Activated CD4-positive, alpha-beta T cell treated with anti-CD3 and anti-CD28 coated beads, Interleukin-10, Interleukin-2, amounts not matched to agents 100 ng/mL and 50 ng/mL, durations not matched to agents 16 hours and 8 hours (primary cell): ENCODE data around the gene NOX5.

Experiments
- DNase-seq: peaks from one replicate; pipeline ENCODE4 v3.0.0-alpha.2; 2020

NOX5 gene

GRCh38 chr15:69026355-69026754 is 11.9 kb downstream of the NOX5 start:
- DNase-seq, result no peak

GRCh38 chr15:69027976-69028518 is 13.6 kb downstream of the NOX5 start:
- DNase-seq, result no peak

GRCh38 chr15:69031013-69032001 is 16.8 kb downstream of the NOX5 start:
- peak; percentile 52 for DNase-seq

- DNase-seq, result no peak
Measured at GRCh38 chr15:69032031-69032430, 17.5 kb downstream of the NOX5 start.

GRCh38 chr15:69032703-69033373 is 18.3 kb downstream of the NOX5 start:
- no peak for DNase-seq

- peak; percentile 79 for DNase-seq
Measured at GRCh38 chr15:69034352-69034751, 19.9 kb downstream of the NOX5 start.

GRCh38 chr15:69035205-69035917 is 20.9 kb downstream of the NOX5 start:
- DNase-seq, result peak; percentile 13

- DNase-seq, result no peak
Measured at GRCh38 chr15:69035918-69036258, 21.4 kb downstream of the NOX5 start.

- no peak for DNase-seq
Measured at GRCh38 chr15:69036826-69037225, 22.3 kb downstream of the NOX5 start.

GRCh38 chr15:69037482-69037881 is 23.0 kb downstream of the NOX5 start:
- DNase-seq, result no peak

- no peak for DNase-seq
Measured at GRCh38 chr15:69037977-69038376, 23.5 kb downstream of the NOX5 start.

- DNase-seq, result no peak
Measured at GRCh38 chr15:69038508-69038907, 24.0 kb downstream of the NOX5 start.

GRCh38 chr15:69039516-69040225 is 25.2 kb downstream of the NOX5 start:
- DNase-seq, result no peak

- no peak for DNase-seq
Measured at GRCh38 chr15:69042531-69042930, 28.0 kb downstream of the NOX5 start.

GRCh38 chr15:69045802-69046201 is 31.3 kb downstream of the NOX5 start:
- no peak for DNase-seq

GRCh38 chr15:69046781-69047180 is 32.3 kb downstream of the NOX5 start:
- DNase-seq, result no peak

- DNase-seq, result no peak
Measured at GRCh38 chr15:69049976-69050375, 35.5 kb downstream of the NOX5 start.

GRCh38 chr15:69055251-69055650 is 40.8 kb downstream of the NOX5 start:
- no peak for DNase-seq

GRCh38 chr15:69056365-69056764 is 41.9 kb downstream of the NOX5 start:
- no peak for DNase-seq

- peak; percentile 77 for DNase-seq
Measured at GRCh38 chr15:69058830-69059556, 44.5 kb downstream of the NOX5 start.

GRCh38 chr15:69059557-69059943 is 45.1 kb downstream of the NOX5 start:
- DNase-seq, result no peak

GRCh38 chr15:69060041-69060481 is 45.6 kb downstream of the NOX5 start:
- DNase-seq, result no peak
